ENCODE measurements around the gene PDIA6.

PDIA6 gene

DNA sequence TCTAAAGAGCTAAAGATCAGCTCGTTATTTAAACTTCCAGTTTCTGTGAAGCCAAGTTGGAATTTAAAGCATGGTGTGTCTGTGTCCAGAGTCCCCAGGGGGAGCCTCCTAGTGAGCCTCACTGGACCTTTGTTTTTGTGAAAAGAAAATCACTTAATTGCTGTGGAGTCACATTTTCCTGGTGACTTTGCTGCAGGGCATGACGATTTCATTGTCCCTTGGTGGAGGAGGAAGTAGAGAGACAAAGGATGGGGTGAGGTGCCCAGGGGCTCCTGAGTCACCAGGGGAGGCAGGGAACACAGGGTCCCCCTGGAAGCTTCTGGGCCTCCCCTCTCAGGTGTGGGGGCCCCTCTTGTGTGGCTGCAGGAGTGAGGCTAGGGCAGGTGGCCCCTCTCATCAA, 71.4 kb downstream of the PDIA6 start:
- TF ChIP-seq EP300 (IDR thresholded peaks at IDR 0.05; ENCODE audit: borderline replicate concordance), result peak; percentile 39; the same call in 1 of the 2 replicates
- no peak for TF ChIP-seq TCF12 (IDR thresholded peaks at IDR 0.05; ENCODE audit: low read depth)

DNA sequence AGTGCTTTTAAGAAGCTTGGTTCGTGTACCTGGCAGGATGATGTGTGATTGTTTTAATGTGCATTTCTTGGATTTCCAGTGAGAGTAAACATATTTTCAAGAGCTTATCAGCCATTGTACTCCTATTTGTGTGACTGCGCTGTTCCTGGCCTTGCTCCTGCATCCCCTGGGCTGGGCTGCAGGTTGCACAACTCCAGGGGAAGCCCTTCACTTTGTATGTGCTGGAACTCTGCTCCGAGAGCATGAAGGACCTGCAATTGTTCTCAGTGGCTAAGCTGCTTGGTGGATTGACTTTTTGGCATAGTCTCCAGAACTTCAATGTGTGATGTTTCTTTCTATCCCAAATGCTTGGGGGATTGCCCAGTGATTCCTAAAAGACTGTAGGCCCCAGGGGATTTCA, 72.4 kb downstream of the PDIA6 start:
- TF ChIP-seq CREB1 (IDR thresholded peaks at IDR 0.05; ENCODE audit: low read depth), result no peak
- no peak for TF ChIP-seq EGR1 (IDR thresholded peaks at IDR 0.05)
- TF ChIP-seq CEBPB (IDR thresholded peaks at IDR 0.05), result no peak
- TF ChIP-seq, protein P1, sequence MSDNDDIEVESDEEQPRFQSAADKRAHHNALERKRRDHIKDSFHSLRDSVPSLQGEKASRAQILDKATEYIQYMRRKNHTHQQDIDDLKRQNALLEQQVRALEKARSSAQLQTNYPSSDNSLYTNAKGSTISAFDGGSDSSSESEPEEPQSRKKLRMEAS (IDR thresholded peaks at IDR 0.05), result no peak
- no peak for TF ChIP-seq TAF1 (IDR thresholded peaks at IDR 0.05; ENCODE audit: low read depth)
- TF ChIP-seq, protein P2, sequence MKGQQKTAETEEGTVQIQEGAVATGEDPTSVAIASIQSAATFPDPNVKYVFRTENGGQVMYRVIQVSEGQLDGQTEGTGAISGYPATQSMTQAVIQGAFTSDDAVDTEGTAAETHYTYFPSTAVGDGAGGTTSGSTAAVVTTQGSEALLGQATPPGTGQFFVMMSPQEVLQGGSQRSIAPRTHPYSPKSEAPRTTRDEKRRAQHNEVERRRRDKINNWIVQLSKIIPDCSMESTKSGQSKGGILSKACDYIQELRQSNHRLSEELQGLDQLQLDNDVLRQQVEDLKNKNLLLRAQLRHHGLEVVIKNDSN (IDR thresholded peaks at IDR 0.05), result no peak
- no peak for TF ChIP-seq NFIC (IDR thresholded peaks at IDR 0.05)
- TF ChIP-seq RAD21 (IDR thresholded peaks at IDR 0.05; ENCODE audit: low read depth), result no peak
- TF ChIP-seq TEAD4 (IDR thresholded peaks at IDR 0.05), result no peak
- no peak for TF ChIP-seq YY1 (IDR thresholded peaks at IDR 0.05; ENCODE audit: low read depth)
- TF ChIP-seq EP300 (IDR thresholded peaks at IDR 0.05; ENCODE audit: borderline replicate concordance), result no peak
- no peak for TF ChIP-seq FOXM1 (IDR thresholded peaks at IDR 0.05; ENCODE audit: borderline replicate concordance, low read depth)
- TF ChIP-seq, protein P3, sequence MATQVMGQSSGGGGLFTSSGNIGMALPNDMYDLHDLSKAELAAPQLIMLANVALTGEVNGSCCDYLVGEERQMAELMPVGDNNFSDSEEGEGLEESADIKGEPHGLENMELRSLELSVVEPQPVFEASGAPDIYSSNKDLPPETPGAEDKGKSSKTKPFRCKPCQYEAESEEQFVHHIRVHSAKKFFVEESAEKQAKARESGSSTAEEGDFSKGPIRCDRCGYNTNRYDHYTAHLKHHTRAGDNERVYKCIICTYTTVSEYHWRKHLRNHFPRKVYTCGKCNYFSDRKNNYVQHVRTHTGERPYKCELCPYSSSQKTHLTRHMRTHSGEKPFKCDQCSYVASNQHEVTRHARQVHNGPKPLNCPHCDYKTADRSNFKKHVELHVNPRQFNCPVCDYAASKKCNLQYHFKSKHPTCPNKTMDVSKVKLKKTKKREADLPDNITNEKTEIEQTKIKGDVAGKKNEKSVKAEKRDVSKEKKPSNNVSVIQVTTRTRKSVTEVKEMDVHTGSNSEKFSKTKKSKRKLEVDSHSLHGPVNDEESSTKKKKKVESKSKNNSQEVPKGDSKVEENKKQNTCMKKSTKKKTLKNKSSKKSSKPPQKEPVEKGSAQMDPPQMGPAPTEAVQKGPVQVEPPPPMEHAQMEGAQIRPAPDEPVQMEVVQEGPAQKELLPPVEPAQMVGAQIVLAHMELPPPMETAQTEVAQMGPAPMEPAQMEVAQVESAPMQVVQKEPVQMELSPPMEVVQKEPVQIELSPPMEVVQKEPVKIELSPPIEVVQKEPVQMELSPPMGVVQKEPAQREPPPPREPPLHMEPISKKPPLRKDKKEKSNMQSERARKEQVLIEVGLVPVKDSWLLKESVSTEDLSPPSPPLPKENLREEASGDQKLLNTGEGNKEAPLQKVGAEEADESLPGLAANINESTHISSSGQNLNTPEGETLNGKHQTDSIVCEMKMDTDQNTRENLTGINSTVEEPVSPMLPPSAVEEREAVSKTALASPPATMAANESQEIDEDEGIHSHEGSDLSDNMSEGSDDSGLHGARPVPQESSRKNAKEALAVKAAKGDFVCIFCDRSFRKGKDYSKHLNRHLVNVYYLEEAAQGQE (IDR thresholded peaks at IDR 0.05; ENCODE audit: low read depth), result no peak
- TF ChIP-seq ZBTB7A (IDR thresholded peaks at IDR 0.05; ENCODE audit: low read depth), result no peak
- no peak for TF ChIP-seq TCF12 (IDR thresholded peaks at IDR 0.05; ENCODE audit: low read depth)

DNA sequence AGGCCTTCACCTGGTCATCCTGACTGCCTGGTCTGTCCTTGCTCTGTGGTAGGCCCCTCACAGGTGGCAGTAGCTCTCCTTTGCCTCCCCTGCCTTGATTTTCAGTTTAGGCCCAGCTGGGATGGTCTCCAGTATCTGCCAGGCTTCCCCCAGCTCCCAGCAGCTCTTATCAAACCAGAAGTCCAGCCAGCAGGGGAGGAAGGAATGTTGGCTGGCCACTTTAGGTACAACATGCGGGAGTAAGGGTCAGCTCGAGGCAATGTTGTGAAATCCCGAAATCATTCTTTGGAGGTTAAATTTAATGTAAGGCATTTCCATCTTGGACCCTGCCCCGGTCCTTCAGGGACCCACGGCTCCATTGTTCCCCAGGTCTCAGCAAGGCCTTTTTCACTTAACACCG, 74.4 kb downstream of the PDIA6 start:
- TF ChIP-seq EP300 (IDR thresholded peaks at IDR 0.05; ENCODE audit: borderline replicate concordance) (no peak), CEBPB (IDR thresholded peaks at IDR 0.05) (no peak), YY1 (IDR thresholded peaks at IDR 0.05; ENCODE audit: low read depth) (no peak), TCF12 (IDR thresholded peaks at IDR 0.05; ENCODE audit: low read depth) (no peak), ZBTB7A (IDR thresholded peaks at IDR 0.05; ENCODE audit: low read depth) (no peak)

DNA sequence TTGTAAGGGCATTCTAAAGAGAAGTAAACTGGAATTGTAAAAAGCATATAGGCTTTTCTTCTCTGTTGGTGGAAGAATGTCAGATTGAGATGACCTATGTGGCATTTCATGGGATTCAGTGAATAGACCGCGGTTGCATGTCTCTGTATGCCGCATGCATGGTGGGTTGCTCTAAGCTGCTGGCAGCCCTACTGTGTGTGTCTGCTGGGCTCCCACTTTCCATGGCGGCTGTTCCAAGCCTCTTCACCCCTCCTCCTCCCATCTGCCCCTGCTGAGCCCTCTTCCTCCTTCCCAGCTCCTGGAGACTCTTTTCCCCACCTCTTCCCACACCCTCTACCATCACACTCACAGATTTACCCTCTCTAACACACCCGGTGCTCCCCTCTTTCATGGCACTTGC, 78.6 kb downstream of the PDIA6 start:
- no peak for TF ChIP-seq TAF1 (IDR thresholded peaks at IDR 0.05; ENCODE audit: low read depth)
- TF ChIP-seq RAD21 (IDR thresholded peaks at IDR 0.05; ENCODE audit: low read depth), result no peak
- TF ChIP-seq, protein P1 (IDR thresholded peaks at IDR 0.05), result no peak
- TF ChIP-seq, protein P3 (IDR thresholded peaks at IDR 0.05; ENCODE audit: low read depth), result no peak
- TF ChIP-seq CEBPB (IDR thresholded peaks at IDR 0.05), result no peak
- no peak for TF ChIP-seq ZBTB7A (IDR thresholded peaks at IDR 0.05; ENCODE audit: low read depth)
- TF ChIP-seq YY1 (IDR thresholded peaks at IDR 0.05; ENCODE audit: low read depth), result no peak
- TF ChIP-seq FOXM1 (IDR thresholded peaks at IDR 0.05; ENCODE audit: borderline replicate concordance, low read depth), result no peak
- TF ChIP-seq, protein P2 (IDR thresholded peaks at IDR 0.05), result no peak
- TF ChIP-seq EGR1 (IDR thresholded peaks at IDR 0.05), result no peak
- TF ChIP-seq EP300 (IDR thresholded peaks at IDR 0.05; ENCODE audit: borderline replicate concordance), result no peak
- TF ChIP-seq TCF12 (IDR thresholded peaks at IDR 0.05; ENCODE audit: low read depth), result no peak

DNA sequence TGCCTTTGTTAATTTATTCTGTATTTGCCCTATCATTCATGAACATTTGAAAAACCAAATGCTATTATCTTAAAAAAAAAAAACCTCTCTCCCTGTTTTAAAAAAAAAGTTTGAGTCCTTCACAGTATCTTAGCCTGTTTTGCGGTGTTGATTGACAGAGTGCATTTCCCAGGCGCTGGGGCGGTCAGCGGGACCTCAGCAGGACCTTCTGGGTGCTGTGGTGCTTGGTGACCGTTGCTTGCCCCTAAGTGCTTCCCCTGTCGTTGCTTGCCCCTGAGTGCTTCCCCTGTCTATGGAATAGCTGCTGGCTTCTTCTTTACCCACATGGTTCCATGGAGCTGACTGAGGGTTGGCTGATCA, 79.0 kb downstream of the PDIA6 start:
- TF ChIP-seq CREB1 (IDR thresholded peaks at IDR 0.05; ENCODE audit: low read depth) (no peak), EGR1 (IDR thresholded peaks at IDR 0.05) (no peak), NFIC (IDR thresholded peaks at IDR 0.05) (no peak), CEBPB (IDR thresholded peaks at IDR 0.05) (no peak), RAD21 (IDR thresholded peaks at IDR 0.05; ENCODE audit: low read depth) (no peak), TAF1 (IDR thresholded peaks at IDR 0.05; ENCODE audit: low read depth) (no peak), FOXM1 (IDR thresholded peaks at IDR 0.05; ENCODE audit: borderline replicate concordance, low read depth) (no peak), ZBTB7A (IDR thresholded peaks at IDR 0.05; ENCODE audit: low read depth) (no peak), TCF12 (IDR thresholded peaks at IDR 0.05; ENCODE audit: low read depth) (no peak), EP300 (IDR thresholded peaks at IDR 0.05; ENCODE audit: borderline replicate concordance) (no peak), YY1 (IDR thresholded peaks at IDR 0.05; ENCODE audit: low read depth) (no peak), TEAD4 (IDR thresholded peaks at IDR 0.05) (no peak)
- TF ChIP-seq, protein P1 (IDR thresholded peaks at IDR 0.05), result no peak
- TF ChIP-seq, protein P3 (IDR thresholded peaks at IDR 0.05; ENCODE audit: low read depth), result no peak
- TF ChIP-seq, protein P2 (IDR thresholded peaks at IDR 0.05), result no peak

All from Ishikawa (cell line).